Gastroesophageal sphincter (tissue), 4 donors: Measurements from ENCODE around the gene APLN. TPM values are rescaled to one million over a fixed set of nuclear protein-coding genes. Genes with fewer than 3 reads are reported as not detected.
A peak's percentile ranks its signal among the peaks of the same experiment; 100 is the strongest.

Experiments
- ATAC-seq: fragments of 150-250 bp; one replicate; pipeline ENCODE4 v1.9.1; 2016; ENCODE audit warnings: mild to moderate bottlenecking, moderate library complexity
- H3K27ac ChIP-seq, 4 donors: fragments of 200-600 bp; sonication (generic) in 3 of 4; 1 replicate in 3 of 4; 2 replicates in 1 of 4; pipeline ENCODE4 v1.5.1; 2016 to 2019
- H3K27me3 ChIP-seq: fragments of 200-600 bp; sonication (generic); one replicate; pipeline ENCODE4 v1.5.1; 2019
- H3K36me3 ChIP-seq, 2 donors: fragments of 200-600 bp; sonication (generic); one replicate each; pipeline ENCODE4 v1.5.1; 2019; ENCODE audit warnings: control low read depth in 1 of 2
- H3K4me1 ChIP-seq, 3 donors: fragments of 200-600 bp; sonication (generic); 1 replicate in 2 of 3; 2 replicates in 1 of 3; pipeline ENCODE4 v1.5.1; 2016 to 2019; ENCODE audit warnings: control low read depth in 2 of 3
- H3K4me3 ChIP-seq, 2 donors: fragments of 200-600 bp; sonication (generic); one replicate each; pipeline ENCODE4 v1.5.1; 2019; ENCODE audit warnings: mild to moderate bottlenecking in 1 of 2, moderate library complexity in 1 of 2
- H3K9me3 ChIP-seq, 3 donors: fragments of 200-600 bp; sonication (generic); one replicate each; pipeline ENCODE4 v1.5.1; 2017 to 2019; ENCODE audit warnings: control low read depth in 2 of 3
- EP300 ChIP-seq: sonication (generic); formaldehyde crosslinking; IDR thresholded peaks from one replicate; pipeline ENCODE4 v1.6.1; 2017; ENCODE audit warnings: antibody characterized with exemption, mild to moderate bottlenecking
- POLR2A ChIP-seq, 2 donors: fragments of 450-650 bp; IDR thresholded peaks; one replicate each; pipeline ENCODE4 v1.6.1; 2017; ENCODE audit warnings: antibody characterized with exemption in 2 of 2, mild to moderate bottlenecking in 2 of 2, moderate library complexity in 1 of 2
- POLR2AphosphoS5 ChIP-seq: sonication (generic); formaldehyde crosslinking; IDR thresholded peaks from one replicate; pipeline ENCODE4 v1.6.1; 2017; ENCODE audit warnings: antibody characterized with exemption
- WGBS, 2 donors: methylation state at CpG; one replicate each; pipeline ENCODE4 v1.1.5; 2018; ENCODE audit warnings: low coverage in 1 of 2; 5-methylcytosine and 5-hydroxymethylcytosine counted together
- total RNA-seq, 4 donors: library from RNA; depleted of rRNA; stranded (reverse); fragments of >200 nt; gene quantifications; one replicate each; pipeline ENCODE4 v1.1.0, GENCODE V29; 2016
- TF ChIP-seq, protein P1 (sequence below), 4 experiments: fragments of 200-600 bp in 2 of 4; fragments of 450-650 bp in 2 of 4; sonication (generic) in 1 of 4; IDR thresholded peaks; one replicate each; pipeline ENCODE4 v1.5.1; 2017 to 2019; ENCODE audit warnings: antibody characterized with exemption in 4 of 4, mild to moderate bottlenecking in 2 of 4, moderate library complexity in 2 of 4

APLN gene
- total RNA-seq, 4 donors from 2014 or later: 0.78 to 2.3 (median 1.2) TPM

DNA sequence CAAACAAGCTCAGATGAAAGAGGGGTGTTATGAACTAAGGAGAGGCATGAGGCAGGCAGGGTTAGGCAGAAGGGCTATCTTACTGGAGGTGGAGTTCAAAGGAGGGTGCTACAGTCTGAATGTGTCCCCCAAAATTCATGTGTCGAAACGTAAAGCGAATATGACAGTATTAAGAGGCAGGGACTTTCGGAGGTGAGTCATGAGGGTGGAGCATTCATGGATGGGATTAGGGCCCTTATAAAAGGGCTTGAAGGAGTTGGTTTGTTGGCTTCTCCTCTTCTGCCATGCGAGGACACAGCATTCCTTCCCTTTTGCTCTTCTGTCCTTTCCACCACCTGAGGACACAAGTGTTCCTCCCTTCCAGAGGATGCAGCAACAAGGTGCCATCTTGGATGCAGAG, 22.9 kb downstream of the APLN start:
- no peak overlapping the region for H3K27ac ChIP-seq
- ATAC-seq: no peak
- no peaks in the 10 kb centered on the region for H3K36me3 ChIP-seq
- H3K27me3 ChIP-seq: no peaks in the 10 kb centered on the region
- TF ChIP-seq, protein P1, sequence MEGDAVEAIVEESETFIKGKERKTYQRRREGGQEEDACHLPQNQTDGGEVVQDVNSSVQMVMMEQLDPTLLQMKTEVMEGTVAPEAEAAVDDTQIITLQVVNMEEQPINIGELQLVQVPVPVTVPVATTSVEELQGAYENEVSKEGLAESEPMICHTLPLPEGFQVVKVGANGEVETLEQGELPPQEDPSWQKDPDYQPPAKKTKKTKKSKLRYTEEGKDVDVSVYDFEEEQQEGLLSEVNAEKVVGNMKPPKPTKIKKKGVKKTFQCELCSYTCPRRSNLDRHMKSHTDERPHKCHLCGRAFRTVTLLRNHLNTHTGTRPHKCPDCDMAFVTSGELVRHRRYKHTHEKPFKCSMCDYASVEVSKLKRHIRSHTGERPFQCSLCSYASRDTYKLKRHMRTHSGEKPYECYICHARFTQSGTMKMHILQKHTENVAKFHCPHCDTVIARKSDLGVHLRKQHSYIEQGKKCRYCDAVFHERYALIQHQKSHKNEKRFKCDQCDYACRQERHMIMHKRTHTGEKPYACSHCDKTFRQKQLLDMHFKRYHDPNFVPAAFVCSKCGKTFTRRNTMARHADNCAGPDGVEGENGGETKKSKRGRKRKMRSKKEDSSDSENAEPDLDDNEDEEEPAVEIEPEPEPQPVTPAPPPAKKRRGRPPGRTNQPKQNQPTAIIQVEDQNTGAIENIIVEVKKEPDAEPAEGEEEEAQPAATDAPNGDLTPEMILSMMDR (IDR thresholded peaks at IDR 0.05): no peak
- no peak for TF ChIP-seq POLR2AphosphoS5
- no peak for TF ChIP-seq POLR2A (IDR thresholded peaks at IDR 0.05)
- TF ChIP-seq EP300: no peak
- 80% methylated on average over 1 of the region's 5 CpGs; no CpG with 5 or more reads in 1 of the 2 donors for WGBS, 2 donors
- no peaks in the 10 kb centered on the region for H3K9me3 ChIP-seq
- H3K4me1 ChIP-seq: peaks cover 0 to 9% (median 0%) of the 10 kb centered on the region in 3 donors
- H3K4me3 ChIP-seq: no peak overlapping the region

DNA sequence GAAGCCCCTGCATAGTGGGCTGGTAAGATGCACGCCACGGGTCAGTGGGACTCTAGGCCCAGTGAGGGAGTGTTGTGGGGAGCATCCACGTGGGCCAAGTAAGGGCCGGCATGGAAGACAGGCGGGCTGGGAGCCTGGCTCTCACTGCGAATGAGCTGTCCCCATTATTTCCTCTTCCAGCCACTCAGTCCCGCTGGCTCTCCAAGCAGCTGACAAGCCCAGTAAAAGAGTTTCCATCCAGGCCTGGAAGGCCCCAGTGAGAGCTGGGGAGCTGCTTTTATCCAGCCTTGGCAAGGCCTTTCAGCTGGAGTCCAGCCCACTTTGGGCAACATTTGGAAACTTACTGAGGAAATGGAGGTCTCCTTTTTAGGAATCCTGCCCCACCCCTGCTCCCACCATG, 24.9 kb downstream of the APLN start:
- Histone ChIP-seq H3K4me3 (no peak overlapping the region), H3K9me3 (no peaks in the 10 kb centered on the region), H3K36me3 (no peaks in the 10 kb centered on the region), H3K27ac (peak overlapping the region in 2 of 4 donors; percentile 24 to 42), H3K4me1 (peaks cover 0 to 9% (median 0%) of the 10 kb centered on the region in 3 donors), H3K27me3 (no peaks in the 10 kb centered on the region)
- no peak for TF ChIP-seq EP300
- no peak for TF ChIP-seq POLR2AphosphoS5
- TF ChIP-seq, protein P1 (IDR thresholded peaks at IDR 0.05): no peak
- TF ChIP-seq POLR2A (IDR thresholded peaks at IDR 0.05): no peak
- ATAC-seq: peak; percentile 40
- 60% methylated on average over 2 of the region's 7 CpGs; no CpG with 5 or more reads in 1 of the 2 donors for whole genome bisulfite sequencing, 2 donors

DNA sequence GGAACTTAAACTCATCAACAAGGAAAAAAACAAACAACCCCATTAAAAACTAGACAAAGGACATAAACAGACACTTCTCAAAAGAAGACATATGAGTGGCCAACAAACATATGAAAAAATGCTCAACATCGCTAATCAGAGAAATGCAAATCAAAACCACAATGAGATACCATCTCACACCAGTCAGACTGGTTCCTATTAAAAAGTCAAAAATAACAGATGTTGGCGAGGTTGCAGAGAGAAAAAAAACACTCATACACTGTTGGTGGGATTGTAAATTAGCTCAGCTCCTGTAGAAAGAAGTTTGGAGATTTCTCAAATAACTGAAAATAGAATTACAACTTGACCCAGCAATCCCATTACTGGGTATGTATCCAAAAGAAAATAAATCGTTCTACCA, 28.7 kb downstream of the APLN start:
- 59 to 79% methylated on average over 3 of the region's 3 CpGs for WGBS, 2 donors
- H3K4me1 ChIP-seq: peaks cover 0 to 9% (median 0%) of the 10 kb centered on the region in 3 donors

DNA sequence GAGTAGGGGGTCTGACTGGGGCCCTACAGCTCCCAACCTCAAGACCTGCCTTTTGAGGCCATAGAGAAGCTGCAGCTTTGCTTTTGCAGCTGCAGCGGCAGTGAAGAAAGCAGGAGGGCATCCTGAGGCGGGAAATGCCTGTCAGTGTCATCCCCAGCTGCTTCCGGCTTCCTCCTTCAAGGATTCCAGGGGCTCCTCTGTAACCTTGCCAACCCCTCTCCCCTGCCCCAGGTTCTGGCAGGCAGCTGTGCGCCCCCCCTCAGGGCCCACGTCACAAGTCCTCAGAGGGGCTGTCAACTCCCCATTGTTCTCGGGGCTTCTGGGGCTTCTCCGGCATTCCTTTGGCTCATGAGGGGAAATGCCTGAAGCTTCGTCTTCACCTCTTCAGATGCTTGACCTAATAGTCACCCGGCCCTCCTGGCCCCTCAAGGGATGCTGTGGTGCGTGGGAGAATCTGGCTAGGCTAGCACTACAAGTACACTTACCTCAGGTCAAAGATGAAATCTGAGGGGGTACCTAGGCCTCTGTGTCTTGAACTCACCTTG, 31.9 kb downstream of the APLN start:
- TF ChIP-seq EP300 (no peak), POLR2A (IDR thresholded peaks at IDR 0.05) (no peak), POLR2AphosphoS5 (no peak)
- TF ChIP-seq, protein P1 (IDR thresholded peaks at IDR 0.05): no peak
- no peak overlapping the region for H3K4me3 ChIP-seq
- H3K27me3 ChIP-seq: no peaks in the 10 kb centered on the region
- WGBS, 2 donors: no CpG with 5 or more reads among the region's 10 CpGs
- no peak overlapping the region for H3K27ac ChIP-seq
- ATAC-seq: no peak
- no peaks in the 10 kb centered on the region for H3K4me1 ChIP-seq
- no peaks in the 10 kb centered on the region for H3K36me3 ChIP-seq
- H3K9me3 ChIP-seq: no peaks in the 10 kb centered on the region

More for the DNA sequence above, 28.7 kb downstream of the APLN start:
- Histone ChIP-seq H3K27me3 (no peaks in the 10 kb centered on the region), H3K9me3 (no peaks in the 10 kb centered on the region), H3K27ac (no peak overlapping the region), H3K36me3 (no peaks in the 10 kb centered on the region), H3K4me3 (no peak overlapping the region)
- no peak for ATAC-seq
- no peak for TF ChIP-seq POLR2A (IDR thresholded peaks at IDR 0.05)
- TF ChIP-seq POLR2AphosphoS5: no peak
- TF ChIP-seq EP300: no peak
- TF ChIP-seq, protein P1 (IDR thresholded peaks at IDR 0.05): no peak

DNA sequence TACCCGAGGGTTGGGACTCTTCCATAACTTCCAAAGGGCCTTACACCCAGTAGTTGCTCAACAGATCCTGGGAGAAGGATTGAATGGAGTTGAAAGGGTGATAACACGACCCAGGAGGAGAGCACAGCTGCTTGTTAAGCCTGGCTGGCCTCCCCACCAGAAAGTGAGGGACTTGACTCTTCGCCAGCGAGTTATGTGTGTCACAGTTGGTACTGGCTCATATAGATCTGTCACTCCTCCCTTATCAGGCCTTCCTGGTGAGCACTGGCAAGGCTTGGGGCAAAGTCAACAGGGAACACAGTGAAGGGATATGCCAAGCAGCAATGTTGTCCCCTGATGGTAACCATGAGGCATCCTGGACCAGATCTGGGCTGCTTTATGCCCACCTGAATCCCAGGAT, 35.8 kb downstream of the APLN start:
- no peak for ATAC-seq
- H3K27me3 ChIP-seq: no peaks in the 10 kb centered on the region
- H3K9me3 ChIP-seq: no peaks in the 10 kb centered on the region
- no peak overlapping the region for H3K4me3 ChIP-seq
- H3K27ac ChIP-seq: no peak overlapping the region
- TF ChIP-seq, protein P1 (IDR thresholded peaks at IDR 0.05): no peak
- no peak for TF ChIP-seq POLR2AphosphoS5
- TF ChIP-seq POLR2A (IDR thresholded peaks at IDR 0.05): no peak
- TF ChIP-seq EP300: no peak
- no peaks in the 10 kb centered on the region for H3K36me3 ChIP-seq
- no peaks in the 10 kb centered on the region for H3K4me1 ChIP-seq
- no CpG with 5 or more reads among the region's 4 CpGs for WGBS, 2 donors
